HepG2 (cell line): ENCODE data around the gene NUP93. TPM values are rescaled to one million over a fixed set of nuclear protein-coding genes. Genes with fewer than 3 reads are reported as not detected.
A peak's percentile ranks its signal among the peaks of the same experiment; 100 is the strongest.

ENCODE experiments used
- ARID4A ChIP-seq: sonication (generic); formaldehyde crosslinking; IDR thresholded peaks from 2 replicates; pipeline ENCODE4 v1.5.0; 2020; ENCODE audit warnings: mild to moderate bottlenecking, missing genetic modification reagents, borderline replicate concordance
- ASH2L ChIP-seq: fragments of 300-600, 200-600 bp; sonication (generic); IDR thresholded peaks from 2 replicates; pipeline ENCODE4 v1.7.0; 2017; ENCODE audit warnings: low read depth, mild to moderate bottlenecking, moderate library complexity, mixed read lengths, low read length; ENCODE audit not compliant: insufficient read length
- ATM ChIP-seq: fragments of 450-650 bp; IDR thresholded peaks from 2 replicates; pipeline ENCODE4 v1.7.1; 2017; ENCODE audit warnings: mild to moderate bottlenecking, borderline replicate concordance
- BRD4 ChIP-seq: sonication (generic); formaldehyde crosslinking; IDR thresholded peaks from 2 replicates; pipeline ENCODE4 v1.4.0; 2020; ENCODE audit warnings: missing genetic modification reagents
- EED ChIP-seq: sonication (generic); formaldehyde crosslinking; IDR thresholded peaks from 2 replicates; pipeline ENCODE4 v1.5.0; 2020; ENCODE audit warnings: mild to moderate bottlenecking, missing genetic modification reagents
- MAX ChIP-seq: IDR thresholded peaks from 2 replicates; pipeline ENCODE4 v1.6.1; 2012; ENCODE audit warnings: inconsistent platforms
- SP1 ChIP-seq, 2 experiments: fragments of 450-650 bp in 1 of 2; sonication (generic) in 1 of 2; formaldehyde crosslinking in 1 of 2; IDR thresholded peaks; 2 replicates each; pipeline versions ENCODE4 v1.4.0 to v1.6.1; 2016 to 2020; ENCODE audit warnings: missing genetic modification reagents in 1 of 2
- SP4 ChIP-seq: sonication (generic); formaldehyde crosslinking; IDR thresholded peaks from 2 replicates; pipeline ENCODE4 v1.8.1; 2023; ENCODE audit warnings: mild to moderate bottlenecking, missing genetic modification reagents
- TARDBP ChIP-seq: sonication (generic); formaldehyde crosslinking; IDR thresholded peaks from 2 replicates; pipeline ENCODE4 v1.8.0; 2022; ENCODE audit warnings: mild to moderate bottlenecking, missing genetic modification reagents
- USF2 ChIP-seq, 2 experiments: sonication (generic) in 1 of 2; formaldehyde crosslinking in 1 of 2; IDR thresholded peaks; 2 replicates each; pipeline versions ENCODE4 v1.5.1 to v1.6.1; 2011 to 2020; ENCODE audit warnings: borderline replicate concordance in 1 of 2, low read depth in 1 of 2, low read length in 1 of 2, mild to moderate bottlenecking in 1 of 2, missing genetic modification reagents in 1 of 2, moderate library complexity in 1 of 2
- ZNF225 ChIP-seq: sonication (generic); formaldehyde crosslinking; IDR thresholded peaks from 2 replicates; pipeline ENCODE4 v1.4.0; 2020; ENCODE audit warnings: mild to moderate bottlenecking, missing genetic modification reagents
- ZNF232 ChIP-seq: sonication (generic); formaldehyde crosslinking; IDR thresholded peaks from 2 replicates; pipeline ENCODE4 v1.4.0; 2020; ENCODE audit warnings: missing genetic modification reagents, borderline replicate concordance
- ZNF234 ChIP-seq: sonication (generic); formaldehyde crosslinking; conservative IDR thresholded peaks from 2 replicates; pipeline ENCODE4 v1.5.1; 2020; ENCODE audit warnings: mild to moderate bottlenecking, missing genetic modification reagents
- ZNF331 ChIP-seq: sonication (generic); formaldehyde crosslinking; IDR thresholded peaks from 2 replicates; pipeline ENCODE4 v1.4.0; 2020; ENCODE audit warnings: missing genetic modification reagents
- ZNF580 ChIP-seq: IDR thresholded peaks from 2 replicates; pipeline ENCODE4 v1.6.1; 2016; ENCODE audit warnings: low read depth, borderline replicate concordance
- ZNF616 ChIP-seq: sonication (generic); formaldehyde crosslinking; IDR thresholded peaks from 2 replicates; pipeline ENCODE4 v1.5.0; 2020; ENCODE audit warnings: low read depth, mild to moderate bottlenecking, missing genetic modification reagents
- ZNF781 ChIP-seq: sonication (generic); formaldehyde crosslinking; IDR thresholded peaks from 2 replicates; pipeline ENCODE4 v1.5.1; 2020; ENCODE audit warnings: borderline replicate concordance, mild to moderate bottlenecking, missing genetic modification reagents; ENCODE audit errors: not compliant biosample characterization
- ZNF800 ChIP-seq: sonication (generic); formaldehyde crosslinking; IDR thresholded peaks from 2 replicates; pipeline ENCODE4 v1.4.0; 2020; ENCODE audit warnings: missing genetic modification reagents
- polyA plus RNA-seq, 8 experiments: library from polyadenylated mRNA; depleted of rRNA in 3 of 8; stranded (reverse) in 7 of 8; unstranded in 1 of 8; fragments of >200 nt; fragmentation: Illumina TruSeq in 4 of 8; extraction: Trizol in 4 of 8; gene quantifications; 2 replicates each; pipeline versions ENCODE4 v1.2.1 to v1.2.3, GENCODE V29; 2011 to 2016; ENCODE audit warnings: low read depth in 4 of 8, missing spikeins in 1 of 8, mixed read lengths in 1 of 8; ENCODE audit not compliant: insufficient read depth in 1 of 8
- total RNA-seq, 5 experiments: library from RNA; depleted of rRNA; stranded (reverse); fragments of >200 nt; fragmentation: Illumina TruSeq; extraction: Trizol; gene quantifications; 2 replicates each; pipeline ENCODE4 v1.2.3, GENCODE V29; 2016; ENCODE audit warnings: low read depth in 1 of 5

NUP93 gene
- total and polyA plus RNA-seq, 2 of the 13 experiments (the other 11 are each of a cell fraction or from before 2014, with no cell fraction given) = 58.5 to 140 TPM

- TF ChIP-seq MAX = no peak
- no peak for TF ChIP-seq SP1 (IDR thresholded peaks at IDR 0.05)
- no peak for TF ChIP-seq SP1 (CRISPR knock-in tag; IDR thresholded peaks at IDR 0.05)
- TF ChIP-seq ARID4A = peak; percentile 17; the same call in 1 of the 2 replicates
- TF ChIP-seq EED = no peak
- TF ChIP-seq ATM = no peak
- TF ChIP-seq ASH2L = no peak
- no peak for TF ChIP-seq ZNF234 (CRISPR knock-in tag)
- no peak for TF ChIP-seq ZNF580 (CRISPR knock-in tag)
- no peak for TF ChIP-seq TARDBP (CRISPR knock-in tag)
- TF ChIP-seq ZNF616 (CRISPR knock-in tag) = 0 out of 2 replicates have a peak, but pooled peaks have one; percentile 5
- no peak for TF ChIP-seq ZNF781 (CRISPR knock-in tag)
- TF ChIP-seq SP4 (CRISPR knock-in tag) = peak; percentile 52
- no peak for TF ChIP-seq ZNF331
- TF ChIP-seq ZNF232 (CRISPR knock-in tag) = 0 out of 2 replicates have a peak, but pooled peaks have one; percentile 64
- TF ChIP-seq USF2 (IDR thresholded peaks at IDR 0.05; ENCODE audit: low read depth, low read length) = no peak
- no peak for TF ChIP-seq USF2 (CRISPR knock-in tag; IDR thresholded peaks at IDR 0.05; ENCODE audit: borderline replicate concordance)
- TF ChIP-seq BRD4 (CRISPR knock-in tag) = no peak
- no peak for TF ChIP-seq ZNF225 (CRISPR knock-in tag)
- TF ChIP-seq ZNF800 = 0 out of 2 replicates have a peak, but pooled peaks have one; percentile 52
Measured at GRCh38 chr16:56860226-56861020, 130.5 kb downstream of the NUP93 start (continued).
